Cerebellar nuclear complex (tissue), 1 donor: ENCODE data around the gene RYR2.
"Not testable (repeated sequence)": the region's sequence is repeated elsewhere in the genome, so short reads cannot be mapped to it uniquely, and the experiment has no call there.

Source experiments
- DNase-seq, 2 experiments: peaks; one replicate each; lab custom pipeline; 2025; lab: John Stamatoyannopoulos, UW

RYR2 gene

GRCh38 chr1:237261198-237261597 lies 219.2 kb downstream of the RYR2 start:
- no peak for DNase-seq

GRCh38 chr1:237267743-237268142 lies 225.8 kb downstream of the RYR2 start:
- DNase-seq: no peak

GRCh38 chr1:237269938-237270337 lies 228.0 kb downstream of the RYR2 start:
- no peak for DNase-seq

- no peak for DNase-seq
Observed at GRCh38 chr1:237270353-237270752, 228.4 kb downstream of the RYR2 start.

GRCh38 chr1:237277994-237278393 lies 236.0 kb downstream of the RYR2 start:
- DNase-seq: not testable (repeated sequence)

- no peak for DNase-seq
Observed at GRCh38 chr1:237279629-237280028, 237.6 kb downstream of the RYR2 start.

GRCh38 chr1:237281481-237281880 lies 239.5 kb downstream of the RYR2 start:
- DNase-seq: peak in 1 of 2 experiments; percentile 40

GRCh38 chr1:237282208-237282783 lies 240.3 kb downstream of the RYR2 start:
- DNase-seq: peak in 1 of 2 experiments; percentile 11

GRCh38 chr1:237287876-237288521 lies 246.0 kb downstream of the RYR2 start:
- DNase-seq: no peak

GRCh38 chr1:237293804-237294203 lies 251.8 kb downstream of the RYR2 start:
- no peak for DNase-seq

- no peak for DNase-seq
Observed at GRCh38 chr1:237296861-237297260, 254.9 kb downstream of the RYR2 start.

- DNase-seq: no peak
Observed at GRCh38 chr1:237300642-237301041, 258.7 kb downstream of the RYR2 start.

GRCh38 chr1:237303929-237304328 lies 261.9 kb downstream of the RYR2 start:
- no peak for DNase-seq

GRCh38 chr1:237306726-237307125 lies 264.7 kb downstream of the RYR2 start:
- DNase-seq: no peak

GRCh38 chr1:237309595-237310118 lies 267.7 kb downstream of the RYR2 start:
- no peak for DNase-seq

GRCh38 chr1:237316352-237316751 lies 274.4 kb downstream of the RYR2 start:
- no peak for DNase-seq

- DNase-seq: no peak
Observed at GRCh38 chr1:237318748-237319147, 276.8 kb downstream of the RYR2 start.

- no peak for DNase-seq
Observed at GRCh38 chr1:237320890-237321289, 278.9 kb downstream of the RYR2 start.

- no peak for DNase-seq
Observed at GRCh38 chr1:237324226-237324625, 282.2 kb downstream of the RYR2 start.

GRCh38 chr1:237327061-237327460 lies 285.1 kb downstream of the RYR2 start:
- no peak for DNase-seq

- DNase-seq: no peak
Observed at GRCh38 chr1:237340892-237341291, 298.9 kb downstream of the RYR2 start.

- no peak for DNase-seq
Observed at GRCh38 chr1:237341391-237341790, 299.4 kb downstream of the RYR2 start.

- DNase-seq: no peak
Observed at GRCh38 chr1:237342730-237343129, 300.7 kb downstream of the RYR2 start.

- no peak for DNase-seq
Observed at GRCh38 chr1:237352747-237353146, 310.8 kb downstream of the RYR2 start.
